Type B pancreatic cell (in vitro differentiated cells): Measurements from ENCODE around the gene TKT. TPM values are rescaled to one million over a fixed set of nuclear protein-coding genes. Genes with fewer than 3 reads are reported as not detected.

Experiments used
- DNase-seq: peaks from one replicate; pipeline ENCODE4 v3.0.0; 2021; ENCODE audit warnings: mixed read lengths; ENCODE audit not compliant: unreplicated experiment; ENCODE audit errors: extremely low spot score
- H3K27ac Mint-ChIP-seq: 2 replicates; pipeline ENCODE4 v1.8.0; 2021; ENCODE audit warnings: mild to moderate bottlenecking, mixed read lengths
- H3K27me3 Mint-ChIP-seq: 2 replicates; pipeline ENCODE4 v1.8.0; 2021; ENCODE audit warnings: mixed read lengths
- H3K36me3 Mint-ChIP-seq: 2 replicates; pipeline ENCODE4 v1.8.0; 2021; ENCODE audit warnings: mixed read lengths
- H3K4me1 Mint-ChIP-seq: one replicate; pipeline ENCODE4 v1.8.0; 2021; ENCODE audit warnings: mixed read lengths; ENCODE audit not compliant: unreplicated experiment
- H3K4me3 Mint-ChIP-seq: 2 replicates; pipeline ENCODE4 v1.8.0; 2021; ENCODE audit warnings: mild to moderate bottlenecking, mixed read lengths
- H3K9me3 Mint-ChIP-seq: 2 replicates; pipeline ENCODE4 v1.8.0; 2021; ENCODE audit warnings: mixed read lengths
- CTCF ChIP-seq: fragments of 200-600 bp; sonication (generic); conservative IDR thresholded peaks from 2 replicates; pipeline ENCODE4 v1.5.0; 2021; ENCODE audit warnings: antibody characterized with exemption, mild to moderate bottlenecking
- total RNA-seq: library from RNA; stranded (reverse); gene quantifications from 2 replicates; pipeline ENCODE4 v1.2.1, GENCODE V29; 2021; ENCODE audit warnings: low replicate concordance

TKT gene
- total RNA-seq, 1 donor from 2014 or later, result 318 TPM

- Mint-ChIP-seq H3K4me1 (peaks cover 17% of the 10 kb centered on the region), H3K27ac (no peak overlapping the region), H3K36me3 (peaks cover 3% of the 10 kb centered on the region), H3K9me3 (no peaks in the 10 kb centered on the region), H3K4me3 (no peak overlapping the region), H3K27me3 (peaks cover 11% of the 10 kb centered on the region)
- no peak for DNase-seq
- TF ChIP-seq CTCF, result no peak
Observed at GRCh38 chr3:53195066-53195450, 60.8 kb downstream of the TKT start.

GRCh38 chr3:53194210-53195065 is 61.4 kb downstream of the TKT start:
- Mint-ChIP-seq H3K9me3 (no peaks in the 10 kb centered on the region), H3K27me3 (peaks cover 7% of the 10 kb centered on the region), H3K36me3 (peaks cover 6% of the 10 kb centered on the region), H3K27ac (no peak overlapping the region), H3K4me3 (no peak overlapping the region), H3K4me1 (peaks cover 17% of the 10 kb centered on the region)
- DNase-seq, result no peak
- no peak for TF ChIP-seq CTCF

GRCh38 chr3:53193466-53194209 is 62.2 kb downstream of the TKT start:
- Mint-ChIP-seq H3K27ac (peak overlapping the region; percentile 21), H3K4me3 (no peak overlapping the region), H3K9me3 (no peaks in the 10 kb centered on the region), H3K4me1 (peaks cover 17% of the 10 kb centered on the region), H3K36me3 (peaks cover 6% of the 10 kb centered on the region), H3K27me3 (peaks cover 7% of the 10 kb centered on the region)
- no peak for DNase-seq
- no peak for TF ChIP-seq CTCF

GRCh38 chr3:53192608-53193007 is 63.2 kb downstream of the TKT start:
- H3K4me3 Mint-ChIP-seq, result no peak overlapping the region
- no peaks in the 10 kb centered on the region for H3K9me3 Mint-ChIP-seq
- no peak for DNase-seq
- peaks cover 6% of the 10 kb centered on the region for H3K36me3 Mint-ChIP-seq
- H3K27ac Mint-ChIP-seq, result no peak overlapping the region
- H3K4me1 Mint-ChIP-seq, result peaks cover 17% of the 10 kb centered on the region
- peaks cover 4% of the 10 kb centered on the region for H3K27me3 Mint-ChIP-seq
- TF ChIP-seq CTCF, result no peak

- no peak overlapping the region for H3K4me3 Mint-ChIP-seq
- peaks cover 6% of the 10 kb centered on the region for H3K36me3 Mint-ChIP-seq
- no peak for TF ChIP-seq CTCF
- no peak overlapping the region for H3K27ac Mint-ChIP-seq
- H3K27me3 Mint-ChIP-seq, result peaks cover 4% of the 10 kb centered on the region
- peaks cover 15% of the 10 kb centered on the region for H3K4me1 Mint-ChIP-seq
- H3K9me3 Mint-ChIP-seq, result no peaks in the 10 kb centered on the region
- no peak for DNase-seq
Observed at GRCh38 chr3:53191836-53192480, 63.9 kb downstream of the TKT start.
